HG02588 (cell line): ENCODE measurements around the gene TRIM46.
A peak's percentile ranks its signal among the peaks of the same experiment; 100 is the strongest.
"Not testable (repeated sequence)": the region's sequence is repeated elsewhere in the genome, so short reads cannot be mapped to it uniquely, and the experiment has no call there.

Experiments
- ATAC-seq: cut with Tn5 transposase; IDR thresholded peaks from one replicate; pipeline ENCODE4 v1.9.1; 2021; ENCODE audit warnings: mild to moderate bottlenecking, moderate library complexity; ENCODE audit not compliant: unreplicated experiment

TRIM46 gene

DNA sequence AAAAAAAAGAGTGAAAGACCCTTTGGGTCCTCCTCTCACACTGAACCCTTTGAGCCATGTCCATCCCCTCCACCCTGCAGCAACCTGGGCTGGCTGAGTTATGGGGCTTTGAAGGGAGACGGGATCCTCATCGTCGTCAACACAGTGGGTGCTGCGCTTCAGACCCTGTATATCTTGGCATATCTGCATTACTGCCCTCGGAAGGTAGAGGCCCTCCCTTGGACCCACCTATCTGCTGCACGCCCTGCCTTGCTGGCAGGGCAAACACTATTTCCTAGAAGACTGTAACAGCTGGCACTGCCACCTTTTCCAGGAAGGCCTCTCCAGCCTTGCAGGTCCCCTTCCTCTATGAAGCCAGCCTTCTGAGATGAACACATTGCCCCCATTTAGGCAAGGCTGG, 36.9 kb upstream of the TRIM46 start:
- ATAC-seq, result no peak

DNA sequence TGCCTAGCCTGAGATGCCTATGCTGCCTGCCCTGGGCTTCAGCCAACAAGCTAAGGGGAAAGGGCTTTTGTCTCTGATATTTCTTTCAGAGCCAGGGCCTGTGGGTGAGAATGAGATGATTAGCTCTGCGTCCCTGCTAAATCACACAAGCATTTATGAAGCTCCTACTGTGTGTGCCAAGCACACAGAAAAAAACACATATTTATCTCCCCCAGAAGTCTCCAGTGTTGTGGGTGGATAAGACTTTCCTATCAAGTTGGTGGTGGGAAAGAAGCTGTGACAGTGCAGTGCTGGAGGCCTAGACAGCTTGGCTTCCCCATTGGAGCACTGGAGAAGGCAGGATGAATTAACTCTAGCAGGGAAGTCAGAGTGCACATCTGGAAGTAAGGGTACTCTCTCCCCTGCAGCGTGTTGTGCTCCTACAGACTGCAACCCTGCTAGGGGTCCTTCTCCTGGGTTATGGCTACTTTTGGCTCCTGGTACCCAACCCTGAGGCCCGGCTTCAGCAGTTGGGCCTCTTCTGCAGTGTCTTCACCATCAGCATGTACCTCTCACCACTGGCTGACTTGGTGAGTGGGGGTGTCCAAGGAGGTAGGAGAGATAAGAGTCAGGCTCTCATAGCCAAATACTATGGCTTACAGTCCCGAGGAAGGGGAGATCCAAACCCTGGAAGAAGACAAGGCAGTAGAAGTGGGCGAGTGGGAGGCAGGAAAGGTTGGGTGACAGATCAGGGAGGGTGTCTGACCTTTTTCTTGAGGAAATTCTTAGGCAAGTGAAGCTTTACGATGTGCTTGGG, 36.3 kb upstream of the TRIM46 start:
- no peak for ATAC-seq

DNA sequence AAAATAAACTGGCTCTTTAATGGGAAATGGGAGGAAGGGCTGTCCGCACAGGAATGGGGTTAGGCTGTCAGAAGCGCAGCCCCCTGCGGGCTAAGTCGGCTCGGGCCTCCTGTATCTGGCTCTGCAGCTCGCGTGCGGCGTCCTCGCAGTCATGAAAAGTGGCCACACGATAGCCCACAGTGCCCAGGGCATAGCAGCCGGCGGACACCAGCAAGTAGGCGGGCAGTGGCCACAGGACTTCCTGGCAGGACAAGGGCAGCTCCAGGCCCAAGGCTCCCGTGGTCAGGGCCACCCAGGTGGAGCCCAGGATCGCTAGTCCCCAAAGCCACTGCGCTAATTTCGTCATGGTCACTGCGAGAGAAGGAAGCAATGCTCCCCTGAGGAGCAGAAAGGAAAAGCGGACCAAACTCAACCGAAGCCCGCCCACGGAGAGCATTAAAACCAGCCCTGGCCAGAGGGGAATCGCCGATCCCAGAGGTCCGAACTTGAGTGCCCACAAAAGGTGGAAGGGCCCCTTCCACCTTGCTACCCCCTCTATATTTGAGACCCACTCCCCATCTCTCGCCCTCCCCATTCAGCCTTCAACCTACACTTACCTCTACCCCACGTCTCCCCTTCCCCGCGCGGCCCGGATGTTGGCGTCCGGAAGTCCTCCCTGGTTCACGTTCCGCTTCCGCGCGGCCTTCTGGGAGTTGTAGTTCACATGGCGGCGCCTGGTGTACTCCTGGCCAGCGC, 33.6 kb upstream of the TRIM46 start, which contains the start of gene DPM3:
TSS of gene DPM3 (minus strand) at position 637 of the 735 bp plus-strand sequence. CDS start at position 346, 291 bp downstream.
- peak; percentile 62 for ATAC-seq

DNA sequence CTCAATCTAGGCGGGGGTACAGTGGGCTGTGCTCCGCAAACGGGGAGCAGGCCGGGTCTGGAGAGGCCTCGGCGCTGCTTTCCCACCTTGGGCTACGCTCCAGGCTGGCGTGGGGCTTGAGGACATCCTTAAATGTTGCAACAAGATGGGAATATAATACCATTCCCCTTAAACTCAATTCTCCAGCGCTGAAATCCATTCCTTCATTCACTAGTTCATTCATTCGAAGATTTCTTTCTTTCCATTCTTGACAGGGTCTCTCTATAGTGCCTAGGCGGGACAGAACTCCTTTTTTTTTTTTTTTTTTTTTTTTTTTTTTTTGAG, 33.1 kb upstream of the TRIM46 start:
- no peak for ATAC-seq

DNA sequence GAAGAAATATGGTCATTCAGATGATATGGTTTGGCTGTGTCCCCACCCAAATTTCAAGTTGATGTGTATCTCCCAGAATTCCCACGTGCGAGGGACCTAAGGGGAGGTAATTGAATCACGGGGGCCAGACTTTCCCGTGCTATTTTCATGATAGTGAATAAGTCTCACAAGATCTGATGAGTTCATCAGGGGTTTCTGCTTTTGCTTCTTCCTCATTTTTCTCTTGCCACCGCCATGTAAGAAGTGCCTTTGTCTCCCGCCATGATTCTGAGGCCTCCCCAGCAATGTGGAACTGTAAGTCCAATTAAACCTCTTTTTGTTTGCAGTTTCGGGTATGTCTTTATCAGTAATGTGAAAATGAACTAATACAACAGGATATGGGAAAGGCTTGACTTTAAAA, 31.9 kb upstream of the TRIM46 start:
- no peak for ATAC-seq

DNA sequence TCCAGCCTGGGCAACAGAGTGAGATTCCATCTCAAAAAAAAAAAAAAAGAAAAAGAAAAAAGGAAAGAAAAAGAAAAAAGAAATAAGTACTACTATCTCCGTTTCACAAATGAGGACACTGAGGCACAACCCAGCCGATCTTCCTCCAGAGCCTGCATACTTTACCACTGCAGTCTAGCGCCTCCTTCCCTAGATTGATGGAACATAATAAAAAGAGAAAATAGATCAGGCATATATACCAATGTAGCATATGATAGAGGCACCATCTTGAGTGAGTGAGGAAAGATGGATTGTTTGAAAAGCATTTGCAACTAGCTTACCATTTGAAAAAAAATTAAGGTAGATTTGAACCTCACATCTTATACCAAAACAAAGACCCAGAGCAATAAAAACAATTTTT, 28.2 kb upstream of the TRIM46 start:
- ATAC-seq, result no peak

DNA sequence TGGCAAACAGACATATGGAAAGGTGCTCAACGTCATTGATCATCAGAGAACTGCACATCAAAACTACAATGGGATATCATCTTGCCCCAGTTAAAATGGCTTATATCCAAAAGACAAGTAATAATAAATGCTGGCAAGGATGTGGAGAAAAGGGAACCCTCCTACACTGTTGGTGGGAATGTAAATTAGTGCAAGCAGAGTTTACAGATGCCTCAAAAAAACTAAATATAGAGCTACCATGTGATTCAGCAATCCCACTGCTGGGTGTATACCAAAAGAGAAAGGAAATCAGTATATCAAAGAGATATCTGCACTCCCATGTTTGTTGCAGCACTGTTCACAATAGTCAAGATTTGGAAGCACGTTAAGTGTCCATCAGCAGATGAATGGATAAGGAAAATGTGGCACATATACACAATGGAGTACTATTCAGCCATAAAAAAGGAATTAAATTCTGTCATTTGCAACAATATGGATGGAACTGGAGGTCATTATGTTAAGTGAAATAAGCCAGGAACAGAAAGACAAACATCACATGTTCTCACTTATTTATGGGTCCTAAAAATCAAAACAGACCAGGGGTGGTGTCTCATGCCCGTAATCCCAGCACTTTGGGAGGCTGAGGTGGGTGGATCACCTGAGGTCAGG, 17.5 kb upstream of the TRIM46 start:
- ATAC-seq, result not testable (repeated sequence)

DNA sequence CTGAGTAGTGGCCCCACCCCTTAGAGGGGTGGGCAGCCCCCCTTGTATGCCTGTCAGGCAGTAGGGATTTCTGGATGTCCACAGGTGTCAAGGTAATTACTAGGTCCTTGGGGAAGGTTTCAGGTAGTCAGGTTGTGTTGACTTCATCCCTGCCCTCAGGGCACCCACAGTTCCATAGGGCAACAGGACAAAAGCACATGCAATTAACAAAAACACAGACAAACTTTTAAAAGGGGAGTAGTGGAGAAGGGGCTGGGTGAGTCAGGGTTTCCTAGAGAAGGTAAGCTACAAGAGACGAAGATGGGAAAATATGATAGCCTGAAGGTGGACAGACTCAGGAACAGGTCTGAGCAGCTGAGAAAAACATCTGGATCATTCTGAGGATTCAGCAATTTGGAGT, 14.7 kb upstream of the TRIM46 start:
- no peak for ATAC-seq

DNA sequence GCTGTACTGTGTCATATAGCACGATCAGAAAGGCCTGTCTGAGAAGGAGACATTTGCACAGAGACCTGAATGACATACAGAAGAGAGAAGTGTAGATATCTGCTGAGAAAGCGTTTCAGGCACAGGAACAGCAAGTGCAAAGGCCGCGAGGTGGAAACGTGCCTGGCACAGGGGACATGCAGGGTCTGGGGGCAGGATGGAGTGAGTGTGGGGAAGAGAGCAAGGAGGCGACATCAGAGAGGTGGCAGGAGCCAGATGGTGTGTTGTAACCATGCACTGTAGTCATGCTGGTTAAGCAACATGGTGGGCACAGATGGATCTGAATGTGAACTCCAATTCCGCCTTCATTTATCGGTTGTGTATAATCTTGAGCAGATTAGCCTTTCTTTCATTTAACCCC, 13.5 kb upstream of the TRIM46 start:
- no peak for ATAC-seq

DNA sequence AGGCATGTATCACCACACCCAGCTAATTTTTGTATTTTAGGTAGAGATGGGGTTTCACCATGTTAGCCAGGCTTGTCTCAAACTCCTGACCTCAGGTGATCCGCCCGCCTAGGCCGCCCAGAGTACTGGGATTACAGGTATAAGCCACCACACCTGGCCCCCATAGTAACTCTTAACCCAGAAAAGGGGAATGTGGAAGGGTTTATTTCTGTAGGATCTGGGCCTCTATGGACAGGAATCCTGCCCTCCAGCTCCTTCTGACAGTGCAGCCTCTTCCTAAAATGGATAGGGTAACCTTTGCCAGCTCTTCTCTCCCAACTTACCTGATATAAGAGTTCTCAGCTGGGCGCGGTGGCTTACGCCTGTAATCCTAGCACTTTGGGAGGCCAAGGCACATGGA, 11.0 kb upstream of the TRIM46 start:
- ATAC-seq, result not testable (repeated sequence)

DNA sequence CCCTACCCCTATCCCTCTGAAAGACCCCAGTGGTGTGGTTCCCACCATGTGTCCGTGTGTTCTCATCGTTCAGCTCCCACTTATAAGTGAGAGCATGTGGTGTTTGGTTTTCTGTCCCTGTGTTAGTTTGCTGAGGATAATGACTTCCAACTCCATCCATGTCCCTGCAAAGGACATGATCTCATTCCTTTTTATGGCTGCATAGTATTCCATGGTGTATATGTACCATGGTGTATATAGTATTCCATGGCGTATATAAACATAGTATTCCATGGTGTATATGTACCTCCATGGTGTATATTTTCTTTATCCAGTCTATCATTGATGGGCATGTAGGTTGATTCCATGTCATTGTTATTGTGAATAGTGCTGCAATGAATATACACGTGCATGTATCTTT, 9.9 kb upstream of the TRIM46 start:
- not testable (repeated sequence) for ATAC-seq

DNA sequence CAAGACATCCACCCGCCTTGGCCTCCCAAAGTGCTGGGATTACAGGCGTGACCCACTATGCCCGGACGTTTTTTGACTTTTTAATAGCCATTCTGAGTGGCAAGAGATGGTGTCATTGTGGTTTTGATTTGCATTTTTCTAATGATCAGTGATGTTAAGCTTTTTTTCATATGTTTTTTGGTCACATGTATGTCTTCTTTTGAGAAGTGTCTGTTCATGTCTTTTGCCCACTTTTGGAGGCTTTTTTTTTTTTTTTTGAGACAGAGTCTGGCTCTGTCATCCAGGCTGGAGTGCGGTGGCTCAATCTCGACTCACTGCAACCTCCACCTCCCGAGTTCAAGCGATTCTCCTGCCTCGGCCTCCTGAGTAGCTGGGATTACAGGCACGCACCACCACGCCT, 9.0 kb upstream of the TRIM46 start:
- ATAC-seq, result not testable (repeated sequence)

DNA sequence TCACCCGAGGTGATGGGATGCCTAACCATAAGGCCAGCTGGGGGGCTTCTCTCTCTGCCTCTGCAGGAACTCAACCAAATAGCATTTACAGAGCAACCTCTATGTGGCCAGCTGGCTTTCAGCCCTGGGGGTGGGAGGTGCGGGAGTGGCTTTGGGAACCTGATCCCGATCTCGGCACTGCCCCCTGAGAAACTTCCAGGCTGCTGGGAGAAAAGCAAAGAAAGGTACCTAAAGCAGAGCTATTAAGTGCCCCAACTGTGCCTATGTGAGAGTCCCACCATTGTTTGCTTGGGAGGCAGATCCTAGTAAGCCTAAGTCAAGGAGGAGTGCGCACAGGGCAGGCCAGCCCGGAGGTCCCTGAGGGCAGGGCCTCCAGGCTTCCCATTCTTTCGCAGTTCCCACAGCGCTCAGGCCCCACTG, 7.6 kb upstream of the TRIM46 start:
- no peak for ATAC-seq

DNA sequence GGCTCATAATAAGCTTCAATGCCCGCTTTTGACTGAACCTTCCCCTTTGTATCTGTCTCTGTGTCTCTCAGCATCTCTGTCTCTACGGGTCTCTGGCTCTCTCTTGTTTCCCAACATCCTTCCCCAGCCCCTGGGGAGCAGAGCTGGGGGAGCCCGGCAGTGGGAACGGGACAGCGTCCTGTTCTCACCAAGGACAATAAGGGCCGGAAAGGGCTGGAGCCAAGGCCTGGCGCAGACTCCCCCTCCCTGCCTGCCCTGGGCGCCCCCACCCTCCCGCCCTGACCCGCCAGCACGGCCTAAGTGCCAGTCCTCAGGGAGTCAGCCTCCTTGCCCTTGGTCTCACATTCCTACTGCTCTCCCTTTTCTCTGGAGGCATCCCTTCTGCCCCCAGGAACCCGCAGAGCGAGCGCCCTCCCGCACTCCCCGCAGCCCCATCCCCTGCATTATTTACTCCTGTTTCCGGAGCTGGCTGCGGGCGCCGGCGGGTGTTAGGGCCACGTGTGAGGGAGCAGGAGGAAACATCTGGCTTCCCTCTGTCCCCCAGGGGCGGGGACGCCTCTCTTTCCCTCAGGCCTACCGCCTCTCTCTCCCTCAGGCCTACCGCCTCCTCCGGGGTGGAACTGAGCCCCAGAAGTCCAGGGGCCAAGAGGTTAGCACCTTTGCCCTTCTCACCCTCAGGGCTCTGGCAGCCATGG, 7.0 kb upstream of the TRIM46 start:
- ATAC-seq, result no peak

DNA sequence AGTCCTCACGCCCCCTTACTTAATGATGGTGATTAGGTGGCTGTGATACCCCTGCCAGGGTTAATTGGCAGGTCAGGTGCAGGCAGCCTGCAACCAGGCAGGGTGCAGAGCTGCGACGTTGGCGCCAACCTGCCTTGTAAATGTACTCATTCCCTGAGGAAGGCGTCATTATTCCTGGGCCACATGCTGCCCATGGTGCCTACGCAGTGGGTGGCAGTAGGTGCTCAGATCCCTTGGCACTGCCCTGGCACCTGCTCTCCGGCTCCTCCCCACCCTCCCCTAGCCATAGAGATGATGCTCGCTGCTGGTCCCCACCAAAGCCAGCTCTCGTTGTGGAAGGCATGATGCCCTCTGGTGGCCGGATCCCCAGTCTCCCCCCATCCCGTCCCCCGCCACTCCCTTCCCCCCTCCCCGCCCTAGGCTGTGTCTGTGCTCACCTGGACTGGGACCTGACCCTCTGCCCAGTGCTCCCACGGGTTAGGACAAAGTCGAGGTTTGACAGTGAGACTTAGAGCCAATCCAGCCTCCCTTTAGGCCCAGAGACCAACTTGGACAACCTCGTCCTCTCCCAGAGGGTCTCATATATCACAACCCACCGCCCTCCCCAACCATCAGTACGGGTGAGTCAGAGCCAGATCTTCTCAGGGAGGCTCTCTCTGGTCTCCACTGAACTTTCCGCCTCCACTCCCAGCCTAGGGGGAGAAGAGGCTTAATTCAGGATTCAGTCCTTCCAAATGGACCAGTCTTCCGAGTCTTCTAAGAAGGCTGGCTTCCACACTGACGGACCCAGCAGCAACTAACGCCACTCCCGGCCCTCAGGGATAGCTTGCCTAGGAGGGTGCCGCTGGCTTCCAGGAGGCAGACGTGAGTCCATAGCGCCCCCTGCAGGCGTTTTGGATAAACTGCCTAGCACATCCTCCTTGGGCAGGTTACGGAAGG, 6.2 kb upstream of the TRIM46 start:
- peak; percentile 51 for ATAC-seq

DNA sequence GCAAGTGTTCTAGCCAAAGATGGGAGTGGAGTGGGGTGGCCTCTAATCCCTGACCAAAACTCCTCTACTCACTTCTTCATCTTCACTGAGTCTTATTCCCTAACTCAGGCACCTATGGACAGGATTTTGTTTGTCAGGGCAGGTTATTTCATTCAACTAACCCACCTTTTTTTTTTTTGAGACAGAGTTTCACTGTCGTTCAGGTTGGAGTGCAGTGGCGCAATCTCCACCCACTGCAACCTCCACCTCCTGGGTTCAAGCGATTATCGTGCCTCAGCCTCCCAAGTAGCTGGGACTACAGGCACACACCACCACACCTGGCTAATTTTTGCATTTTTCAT, 5.6 kb upstream of the TRIM46 start:
- ATAC-seq, result not testable (repeated sequence)

DNA sequence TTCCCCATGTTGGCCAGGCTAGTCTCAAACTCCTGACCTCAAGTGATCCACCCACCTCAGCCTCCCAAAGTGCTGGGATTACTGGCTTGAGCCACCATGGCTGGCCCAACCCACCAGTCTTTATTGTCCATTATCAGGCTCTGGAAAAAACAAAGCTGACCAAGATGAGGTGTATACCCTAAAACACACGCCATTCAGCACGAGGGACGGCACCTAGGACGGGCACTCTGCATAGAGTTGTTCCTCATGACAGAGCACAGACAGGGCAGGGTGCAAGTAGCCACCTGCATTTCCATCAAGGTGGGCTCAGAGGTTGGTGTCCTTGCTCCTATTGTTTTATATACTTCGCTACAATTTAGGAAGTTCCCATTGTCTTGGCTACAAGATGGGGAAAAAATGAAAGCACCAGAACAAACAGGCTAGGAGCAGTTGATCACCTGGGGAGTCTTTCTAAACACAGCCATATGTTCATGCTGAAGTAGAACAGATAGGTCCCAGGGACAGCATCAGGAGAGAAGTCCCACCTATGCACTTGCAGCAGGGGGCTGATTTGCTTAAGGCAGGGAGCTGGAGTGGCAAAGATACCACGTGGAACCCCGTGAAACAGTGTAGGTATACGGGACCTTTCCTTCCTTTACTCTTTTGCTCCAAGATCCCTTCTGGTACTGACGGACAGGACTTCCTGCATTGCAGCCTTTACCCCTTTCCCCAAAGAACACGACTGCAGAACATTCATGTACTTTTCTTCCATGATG, 5.0 kb upstream of the TRIM46 start:
- no peak for ATAC-seq

DNA sequence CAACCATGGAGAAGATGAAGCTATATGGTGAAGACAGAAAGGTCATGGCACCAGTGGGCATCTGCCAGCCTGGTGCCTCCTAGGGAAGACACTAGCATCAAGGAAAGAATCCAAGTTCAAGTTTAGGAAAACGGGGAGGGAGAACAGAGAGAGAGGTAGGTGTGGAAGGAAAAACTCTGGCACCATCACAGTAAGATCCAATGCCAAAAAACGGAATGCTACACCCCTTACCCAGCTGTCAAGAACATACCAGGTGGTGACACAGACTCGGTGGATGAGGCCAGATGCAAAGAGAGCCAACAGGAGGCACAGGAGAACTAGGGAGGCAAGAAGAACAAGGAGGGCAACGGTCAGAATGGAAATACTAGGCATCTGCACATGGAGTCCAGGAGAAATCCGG, 4.1 kb upstream of the TRIM46 start:
- no peak for ATAC-seq

DNA sequence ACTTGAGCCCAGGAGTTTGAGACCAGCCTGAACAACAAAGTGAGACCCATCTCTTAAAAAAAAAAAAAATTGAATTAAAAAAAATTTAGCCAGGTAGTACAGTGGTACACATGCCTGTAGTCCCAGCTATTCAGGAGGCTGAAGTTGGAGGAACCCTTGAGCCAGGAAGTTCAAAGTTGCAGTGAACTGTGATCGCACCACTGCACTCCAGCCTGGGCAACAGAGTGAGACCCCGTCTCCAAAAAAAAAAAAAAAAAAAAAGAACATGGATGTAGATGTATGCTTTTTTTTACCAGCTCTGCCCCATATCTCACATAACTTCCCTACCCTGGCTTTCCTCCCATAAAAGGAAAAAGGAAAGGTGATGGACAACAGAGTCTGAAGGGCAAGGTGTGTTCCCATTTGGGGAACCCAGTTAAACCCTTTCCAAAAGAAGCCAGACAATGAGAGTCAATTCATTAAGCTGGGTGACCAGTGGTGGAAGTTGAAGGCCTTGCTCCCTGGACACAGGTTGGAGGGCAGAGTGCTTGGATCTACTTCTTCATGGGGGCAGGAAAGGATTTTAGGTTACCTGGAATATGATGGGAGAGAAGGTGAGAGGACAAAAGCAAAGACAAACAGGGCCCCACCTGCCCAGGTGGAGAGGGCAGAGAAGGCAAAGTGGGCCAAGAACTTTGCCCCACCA, 3.4 kb upstream of the TRIM46 start:
- no peak for ATAC-seq
